Activated CD4-positive, CD25-positive, alpha-beta regulatory T cell treated with anti-CD3 and anti-CD28 coated beads, Interleukin-2, amount 50 U/mL, for 72 hours (primary cell): Measurements from ENCODE around the gene TAS2R14.

ENCODE experiments used
- DNase-seq: peaks from one replicate; pipeline ENCODE4 v3.0.0; 2021

Gene TAS2R14, protein sequence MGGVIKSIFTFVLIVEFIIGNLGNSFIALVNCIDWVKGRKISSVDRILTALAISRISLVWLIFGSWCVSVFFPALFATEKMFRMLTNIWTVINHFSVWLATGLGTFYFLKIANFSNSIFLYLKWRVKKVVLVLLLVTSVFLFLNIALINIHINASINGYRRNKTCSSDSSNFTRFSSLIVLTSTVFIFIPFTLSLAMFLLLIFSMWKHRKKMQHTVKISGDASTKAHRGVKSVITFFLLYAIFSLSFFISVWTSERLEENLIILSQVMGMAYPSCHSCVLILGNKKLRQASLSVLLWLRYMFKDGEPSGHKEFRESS

DNA sequence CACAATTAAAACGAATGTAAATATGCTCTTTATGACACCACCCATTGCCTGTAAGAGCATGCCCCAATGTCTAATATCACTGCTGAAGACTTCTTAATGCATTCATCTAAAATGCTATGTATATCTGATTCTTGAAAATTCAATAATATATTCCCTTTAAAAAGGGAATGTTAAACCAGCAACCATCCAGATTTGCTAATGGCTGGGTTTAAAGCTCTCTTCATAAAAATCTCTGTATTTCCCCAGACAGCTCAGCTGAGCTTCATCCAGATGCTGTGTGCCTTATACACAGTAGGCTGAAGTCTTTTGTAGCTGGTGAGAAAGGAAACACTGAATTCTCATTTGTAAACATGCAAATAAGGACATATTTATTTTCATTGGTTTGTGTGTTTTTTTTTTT lies at the start of gene TAS2R14:
Gene TAS2R14 (minus strand): TSS at position 101 of the 400 bp plus-strand sequence. CDS start 56 bp downstream, at position 45.
- no peak for DNase-seq

DNA sequence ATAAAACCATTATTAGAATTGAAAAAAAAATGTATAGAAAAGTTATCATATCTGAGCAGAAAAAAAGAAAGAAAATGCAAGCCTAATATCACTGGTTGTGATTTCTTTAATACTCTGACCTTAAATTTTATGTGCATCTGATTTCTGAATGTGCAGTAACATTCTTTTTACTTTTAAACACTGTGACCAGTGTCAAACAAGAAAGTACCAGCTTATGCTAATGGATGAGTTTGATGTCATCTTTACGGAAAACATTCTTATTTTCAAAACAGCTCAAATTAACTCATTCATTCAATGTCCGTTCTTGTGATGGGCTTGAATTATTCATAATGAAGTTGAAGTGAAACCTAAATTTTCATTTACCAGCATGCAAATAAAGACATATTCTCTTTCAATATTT lies 47.7 kb upstream of the TAS2R14 start, which contains the start of gene TAS2R50:
Gene TAS2R50 (minus strand): TSS at position 101 of the 400 bp plus-strand sequence. CDS start 52 bp downstream, at position 49.
- DNase-seq, result no peak

DNA sequence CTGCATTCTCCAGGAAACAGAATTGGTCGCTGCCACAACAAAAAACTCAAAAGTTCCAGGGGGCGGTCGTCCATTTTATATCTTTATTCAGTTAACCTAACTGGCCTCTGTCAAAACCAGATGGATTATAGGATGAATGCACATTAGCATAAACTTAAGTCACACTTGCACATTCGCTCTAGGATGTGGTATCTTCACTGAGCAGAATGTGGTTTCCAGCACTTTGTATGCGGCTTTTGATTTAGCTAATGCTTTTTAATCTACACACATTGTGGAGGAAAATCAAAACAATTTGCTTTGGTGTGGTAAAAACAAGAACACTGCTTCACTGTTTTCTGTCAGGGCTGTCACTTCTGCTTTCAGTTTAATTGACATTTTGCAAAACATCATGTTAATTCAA lies 43.2 kb upstream of the TAS2R14 start:
- no peak for DNase-seq

DNA sequence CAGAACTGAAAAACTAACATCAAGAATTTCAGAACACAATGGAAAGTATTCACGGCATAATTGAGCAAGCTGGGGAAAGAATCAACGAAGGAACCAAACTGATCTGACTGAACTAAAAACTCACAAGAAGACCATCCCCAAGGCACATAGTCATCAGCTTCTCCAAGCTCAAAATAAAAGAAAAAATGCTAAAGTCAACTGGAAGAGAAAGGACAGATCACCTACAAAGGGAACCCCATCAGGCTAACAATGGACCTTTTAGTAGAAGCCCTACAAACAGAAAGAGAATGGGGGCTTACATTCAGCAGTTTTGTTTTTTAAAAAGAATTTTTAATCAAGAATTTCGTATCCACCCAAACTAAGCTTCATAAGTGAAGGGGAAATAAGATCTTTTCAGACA lies 35.9 kb upstream of the TAS2R14 start:
- DNase-seq, result no peak

DNA sequence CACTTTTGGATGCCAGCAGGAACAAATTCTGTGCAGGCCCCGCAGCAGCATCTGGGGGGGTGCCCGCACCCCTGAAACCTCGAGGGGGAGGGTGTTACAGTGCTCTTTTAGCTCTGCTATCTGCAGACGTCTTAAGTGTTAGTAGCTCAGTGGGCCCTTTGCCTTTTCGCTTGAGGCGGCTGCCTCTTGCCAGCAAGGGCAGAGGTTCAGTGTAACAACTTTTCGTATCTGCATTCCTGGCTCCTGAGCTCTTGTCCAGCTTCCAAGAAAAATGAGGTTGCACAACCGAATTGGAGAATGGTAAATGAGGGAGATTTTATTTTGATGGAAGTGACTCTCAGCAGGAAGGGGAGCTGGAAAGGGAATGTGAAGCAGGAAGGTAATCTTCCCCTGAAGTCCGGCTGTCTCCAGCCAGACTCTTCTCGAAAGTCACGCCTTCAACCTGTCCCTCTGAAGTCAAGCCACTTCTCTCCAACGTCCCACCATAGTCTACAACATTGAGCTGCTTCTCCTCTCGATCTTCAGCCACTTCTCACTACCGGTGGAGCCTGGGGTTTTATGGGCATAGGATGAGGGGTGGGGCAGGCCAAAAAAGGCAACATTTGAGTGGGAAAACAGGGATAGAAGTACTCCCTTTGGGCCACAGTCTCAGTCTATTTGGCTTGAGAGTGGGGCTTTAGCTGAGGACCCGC lies 29.8 kb upstream of the TAS2R14 start:
- DNase-seq, result no peak

DNA sequence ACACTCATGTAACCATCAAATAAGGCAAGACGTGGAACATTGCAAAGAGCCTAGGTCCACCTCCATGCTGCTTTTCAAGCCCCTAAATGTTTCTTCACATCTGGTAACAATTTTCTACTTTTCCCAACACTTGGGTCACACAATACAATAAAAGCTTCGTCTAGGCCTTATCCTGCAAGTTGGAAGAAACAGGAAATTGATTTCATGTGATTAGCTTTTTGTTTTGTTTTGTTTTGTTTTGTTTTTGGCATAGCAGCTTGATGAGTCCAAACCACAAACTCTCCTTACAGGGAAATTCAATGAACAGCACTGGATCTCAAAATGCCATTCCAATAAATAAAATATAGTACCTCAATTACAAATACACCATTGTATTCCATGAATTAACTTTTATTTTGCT lies 28.3 kb upstream of the TAS2R14 start:
- DNase-seq, result no peak

DNA sequence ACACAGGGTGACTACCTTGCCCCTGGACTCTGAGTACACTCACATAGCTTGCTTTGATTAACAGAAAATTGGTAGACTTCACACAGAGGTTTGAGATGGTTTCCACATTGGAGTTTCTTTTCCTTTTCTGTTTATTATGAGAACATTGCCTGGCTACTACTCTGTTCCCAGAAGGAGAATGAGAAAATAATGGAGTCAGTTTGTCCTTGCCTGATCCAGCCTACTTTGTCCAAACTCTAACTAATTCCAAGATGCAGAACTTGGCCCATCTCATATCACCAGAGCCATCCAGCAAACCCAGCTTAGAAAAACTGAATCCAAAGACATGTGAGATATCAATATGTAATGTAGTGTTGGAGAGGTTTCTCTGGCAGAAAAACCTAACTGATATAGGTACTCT lies 27.3 kb upstream of the TAS2R14 start:
- DNase-seq, result no peak

DNA sequence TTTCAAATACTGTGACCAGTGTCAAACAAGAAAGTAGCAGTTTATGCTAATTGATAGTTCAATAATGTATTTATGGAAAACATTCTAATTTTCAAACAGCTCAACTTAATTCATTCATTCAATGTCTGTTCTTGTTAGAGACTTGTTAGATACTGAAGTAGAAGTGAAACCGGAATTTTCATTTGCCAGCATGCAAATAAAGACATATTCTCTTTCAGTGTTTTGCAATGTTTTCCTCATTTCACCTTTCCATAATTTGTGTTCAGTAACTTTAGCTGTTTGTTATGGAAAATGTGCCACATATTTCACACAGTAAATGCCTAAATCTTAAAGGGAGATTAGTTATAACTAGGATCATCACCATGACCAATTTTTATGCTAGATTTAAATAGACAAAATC lies 26.4 kb upstream of the TAS2R14 start:
- no peak for DNase-seq

DNA sequence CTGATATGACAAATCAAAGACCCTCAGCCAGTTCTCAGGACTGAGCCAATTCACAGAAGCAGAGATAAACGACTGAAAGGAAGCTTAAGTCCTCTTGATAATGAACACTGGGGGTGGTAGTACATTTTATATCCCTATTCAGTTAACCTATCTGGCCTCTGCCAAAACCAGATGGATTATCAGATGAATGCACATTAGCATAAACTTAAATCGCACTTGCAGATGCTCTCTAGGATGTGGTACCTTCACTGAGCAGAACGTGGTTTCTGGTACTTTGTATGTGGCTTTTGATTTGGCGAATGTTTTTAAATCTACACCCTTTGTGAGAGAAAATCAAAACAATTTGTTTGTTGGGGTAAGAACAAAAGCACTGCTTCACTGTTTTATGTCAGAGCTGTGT lies 21.1 kb upstream of the TAS2R14 start:
- DNase-seq, result no peak

DNA sequence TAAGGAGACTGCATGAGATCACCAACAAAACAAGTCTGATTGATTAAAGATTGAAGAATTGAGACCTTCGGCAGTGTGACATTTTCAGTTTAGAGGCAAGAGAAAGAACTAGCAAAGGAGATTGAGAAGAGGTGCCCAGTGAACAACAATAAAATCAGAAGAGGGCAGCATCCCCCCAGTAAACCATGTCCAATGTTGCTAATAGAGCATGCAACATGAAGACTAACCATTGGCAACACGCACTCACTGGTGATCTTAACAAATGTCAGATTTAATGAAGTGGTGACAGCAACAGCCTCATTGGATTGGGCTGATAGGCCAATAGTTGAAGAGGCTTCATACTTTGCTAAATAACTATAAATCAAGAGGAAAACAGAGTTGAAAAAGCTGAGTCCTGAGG lies 20.7 kb upstream of the TAS2R14 start:
- DNase-seq, result no peak

DNA sequence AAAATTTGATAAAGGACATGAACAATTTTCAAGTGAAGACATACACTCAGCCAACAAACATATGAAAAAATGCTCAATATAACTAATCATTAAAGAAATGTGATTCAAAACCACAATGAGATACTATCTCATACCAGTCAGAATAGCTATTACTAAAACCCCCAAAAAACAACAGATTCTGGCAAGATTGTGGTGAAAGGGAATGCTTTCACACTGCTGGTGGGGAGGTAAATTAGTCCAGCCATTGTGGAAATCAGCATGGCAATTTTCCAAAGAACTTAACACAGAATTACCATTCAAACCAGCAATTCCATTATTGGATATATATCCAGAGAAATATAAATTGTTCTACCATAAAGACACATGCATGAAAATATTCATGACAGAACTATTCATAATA lies 18.7 kb upstream of the TAS2R14 start:
- no peak for DNase-seq

DNA sequence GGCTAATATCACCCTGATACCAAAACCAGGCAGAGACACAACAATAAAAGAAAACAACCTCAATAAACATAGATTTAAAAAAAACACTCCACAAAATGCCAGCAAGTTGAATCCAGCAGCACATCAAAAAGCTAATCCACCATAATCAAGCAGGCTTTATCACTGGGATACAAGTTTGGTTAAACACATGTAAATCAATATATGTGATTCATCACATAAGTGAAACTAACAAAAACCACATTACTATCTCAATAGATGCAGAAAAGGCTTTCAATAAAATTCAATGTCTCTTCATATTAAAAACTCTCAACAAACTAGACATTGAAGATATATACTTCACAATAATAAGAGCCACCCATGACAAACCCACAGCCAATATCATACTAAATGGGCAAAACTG lies 17.0 kb upstream of the TAS2R14 start:
- DNase-seq, result no peak

DNA sequence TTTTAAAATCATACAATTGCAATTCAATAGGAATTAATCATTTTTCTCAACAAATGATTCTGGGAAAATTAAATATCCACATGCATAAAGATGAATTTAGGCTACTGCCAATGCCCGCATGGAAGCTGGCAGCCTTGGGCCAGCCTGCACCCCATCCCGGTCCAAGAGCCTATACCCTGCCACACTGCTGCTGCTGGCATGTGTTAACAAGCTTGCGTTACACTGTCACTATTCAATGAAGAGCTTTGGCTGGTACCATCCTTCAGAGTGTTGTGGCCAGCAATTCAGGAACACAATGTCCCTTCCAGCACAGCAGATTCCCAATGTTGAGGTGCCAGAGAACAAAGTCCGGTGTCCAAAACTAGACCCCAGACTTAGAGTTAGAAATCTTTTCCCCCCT lies 13.6 kb upstream of the TAS2R14 start:
- DNase-seq, result no peak

DNA sequence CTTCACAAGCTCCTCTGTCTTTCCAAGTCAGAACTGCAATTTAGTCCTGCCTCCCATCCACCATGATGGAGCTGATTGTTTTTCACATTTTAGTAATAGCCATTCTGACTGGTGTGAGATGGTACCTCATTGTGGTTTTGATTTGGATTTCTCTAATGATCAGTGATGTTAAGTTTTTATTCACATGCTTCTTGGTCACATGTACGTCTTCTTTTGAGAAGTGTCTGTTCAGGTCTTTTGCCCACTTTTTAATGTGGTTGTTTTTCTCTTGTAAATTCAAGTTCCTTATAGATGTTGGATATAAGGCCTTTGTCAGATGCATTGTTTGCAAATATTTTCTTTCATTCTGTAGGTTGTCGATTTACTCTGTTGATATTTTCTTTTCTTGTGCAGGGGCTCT lies 4.1 kb upstream of the TAS2R14 start:
- no peak for DNase-seq

DNA sequence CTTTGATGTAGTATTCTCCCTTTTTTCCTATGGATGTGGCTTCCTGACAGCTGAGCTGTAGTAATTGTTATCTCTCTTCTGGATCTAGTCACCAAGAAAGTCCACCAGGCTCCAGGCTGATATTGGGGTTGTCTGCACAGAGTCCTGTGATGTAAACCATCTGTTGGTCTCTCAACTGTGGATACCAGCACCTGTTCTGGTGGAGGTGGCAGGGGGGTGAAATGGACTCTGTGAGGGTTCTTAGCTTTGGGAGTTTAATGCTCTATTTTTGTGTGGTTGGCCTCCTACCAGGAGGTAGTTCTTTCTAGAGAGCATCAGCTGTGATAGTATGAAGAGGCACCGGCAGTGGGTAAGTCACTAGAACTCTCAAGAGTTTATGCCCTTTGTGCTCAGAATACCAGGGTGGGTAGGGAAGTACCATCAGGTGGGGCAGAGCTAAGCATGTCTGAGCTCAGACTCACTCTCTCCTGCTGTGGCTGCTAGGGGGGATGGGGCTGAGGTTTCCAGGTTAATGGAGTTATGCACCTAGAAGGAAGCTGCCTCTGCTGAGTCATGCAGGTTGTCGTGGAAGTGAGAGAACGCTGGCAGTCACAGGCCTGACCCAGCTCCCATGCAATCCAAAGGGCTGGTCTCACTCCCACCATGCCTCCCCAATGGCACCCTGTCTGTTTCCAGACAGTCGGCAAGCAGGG lies 3.0 kb upstream of the TAS2R14 start:
- no peak for DNase-seq

DNA sequence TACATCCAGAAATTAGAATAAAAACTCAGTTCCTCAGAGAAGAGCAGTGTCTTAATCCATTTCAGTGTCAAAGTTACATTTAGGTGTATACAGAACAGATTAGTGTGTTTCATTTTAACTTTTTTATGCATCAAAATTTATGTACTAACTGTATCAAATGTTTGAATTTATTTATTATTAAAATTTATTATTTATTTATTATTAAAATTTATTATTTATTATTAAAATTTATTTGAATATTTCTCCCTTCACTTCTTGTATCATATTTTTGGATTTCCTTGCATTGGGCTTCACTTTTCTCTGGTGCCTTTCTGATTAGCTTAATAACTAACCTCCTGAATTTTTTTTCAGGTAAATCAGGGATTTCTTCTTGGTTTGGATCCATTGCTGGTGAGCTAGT lies 2.3 kb upstream of the TAS2R14 start:
- DNase-seq, result no peak

DNA sequence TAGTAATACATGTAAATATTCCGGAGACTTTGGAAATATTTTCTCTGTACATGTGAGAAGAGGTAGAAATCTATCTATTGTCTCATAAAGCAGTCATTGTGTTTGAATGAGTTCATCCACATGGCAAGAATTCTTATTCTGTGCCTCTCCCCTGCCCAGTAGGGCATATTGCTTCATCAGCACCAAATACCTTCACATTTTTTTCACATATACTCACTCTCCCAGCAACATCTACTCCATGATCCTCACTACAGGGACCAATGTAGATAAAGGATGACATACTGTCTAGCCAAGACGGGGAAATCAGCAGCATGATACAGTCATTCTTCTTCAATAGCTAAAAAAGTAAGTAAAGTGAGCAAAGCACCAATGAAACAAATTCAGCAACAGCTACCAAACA lies 1.3 kb upstream of the TAS2R14 start:
- DNase-seq, result no peak

DNA sequence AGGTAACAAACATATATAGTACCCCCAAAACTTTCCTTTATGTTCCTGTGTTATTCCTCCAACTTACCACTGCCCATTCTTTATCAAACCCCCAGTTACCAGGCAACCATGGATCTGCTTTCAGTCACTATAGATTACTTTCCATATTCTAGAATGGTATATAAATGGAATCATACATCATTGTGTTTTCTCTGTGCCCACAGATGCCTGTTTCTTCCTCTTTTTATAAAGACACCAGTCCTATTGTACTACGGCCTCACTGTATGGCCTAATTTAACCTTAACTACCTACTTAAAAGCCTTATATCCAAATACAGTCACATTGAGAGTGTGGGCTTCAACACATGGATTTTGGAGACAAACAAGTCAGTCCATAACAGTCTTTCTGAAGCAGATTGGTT lies 2.6 kb downstream of the TAS2R14 start:
- DNase-seq, result no peak

DNA sequence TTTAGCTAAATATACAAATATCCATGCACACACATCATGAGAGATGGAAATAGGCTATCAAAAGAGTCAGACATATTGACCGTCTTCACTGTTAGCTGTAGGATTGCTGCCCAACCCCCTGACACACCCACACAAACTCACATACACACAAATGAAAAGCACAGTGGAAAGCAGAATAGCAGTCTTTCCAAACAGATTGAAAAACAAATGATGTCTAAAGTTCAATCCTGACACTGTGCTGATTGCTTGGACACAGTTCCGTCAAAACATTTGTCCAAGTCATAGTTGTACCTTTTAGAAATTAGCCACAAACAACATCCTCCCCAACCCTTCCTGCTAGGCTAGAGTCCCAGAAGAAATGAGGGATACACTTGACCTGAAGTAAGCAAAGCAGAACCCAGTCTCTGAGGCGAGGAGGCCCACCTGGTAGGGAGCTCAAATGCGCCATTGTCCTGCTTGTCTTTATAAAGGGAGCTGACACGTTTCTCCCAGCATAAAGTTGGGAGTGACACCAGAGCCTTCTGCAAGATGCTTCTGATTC lies 10.2 kb downstream of the TAS2R14 start, which contains the start of gene PRH2:
Gene PRH2 (plus strand): TSS at position 491 of the 541 bp plus-strand sequence. CDS start 38 bp downstream, at position 529.
- no peak for DNase-seq

DNA sequence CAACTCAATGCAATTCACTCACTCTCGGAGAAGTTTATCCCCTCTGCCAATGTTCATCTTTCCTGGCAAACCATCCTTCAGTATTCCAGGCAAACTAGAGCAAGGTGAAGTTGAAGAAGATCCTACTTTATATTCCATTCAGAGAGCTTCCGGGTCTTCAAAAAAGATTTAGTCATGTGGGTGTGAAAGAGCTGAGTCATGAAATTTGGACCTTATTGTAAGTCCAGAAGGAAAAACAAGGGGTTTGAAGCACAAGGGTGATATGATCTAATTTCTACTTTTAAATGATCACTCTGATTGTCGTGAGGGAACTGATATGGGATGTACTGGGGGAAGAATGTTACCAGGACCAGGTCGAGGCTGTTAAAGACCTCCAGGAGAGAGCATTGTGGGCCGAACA lies 12.8 kb downstream of the TAS2R14 start:
- DNase-seq, result no peak

DNA sequence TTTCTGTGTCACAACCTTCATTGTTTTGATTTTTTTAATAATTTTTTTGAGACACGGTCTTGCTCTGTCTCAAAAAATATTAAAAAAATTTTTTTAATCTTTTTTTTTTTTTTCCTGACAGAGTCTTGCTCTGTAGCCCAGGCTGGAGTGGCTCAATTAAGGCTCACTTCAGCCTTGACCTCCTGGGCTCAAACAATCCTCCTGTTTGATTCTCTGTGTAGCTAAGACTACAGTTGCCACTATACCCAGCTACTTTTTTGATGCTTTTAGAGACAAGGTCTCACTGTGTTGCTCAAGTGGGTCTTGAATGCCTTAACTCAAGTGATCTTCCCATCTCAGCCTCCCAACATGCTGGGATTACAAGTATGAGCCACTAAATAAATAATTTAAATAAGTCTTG lies 19.3 kb downstream of the TAS2R14 start:
- no peak for DNase-seq

DNA sequence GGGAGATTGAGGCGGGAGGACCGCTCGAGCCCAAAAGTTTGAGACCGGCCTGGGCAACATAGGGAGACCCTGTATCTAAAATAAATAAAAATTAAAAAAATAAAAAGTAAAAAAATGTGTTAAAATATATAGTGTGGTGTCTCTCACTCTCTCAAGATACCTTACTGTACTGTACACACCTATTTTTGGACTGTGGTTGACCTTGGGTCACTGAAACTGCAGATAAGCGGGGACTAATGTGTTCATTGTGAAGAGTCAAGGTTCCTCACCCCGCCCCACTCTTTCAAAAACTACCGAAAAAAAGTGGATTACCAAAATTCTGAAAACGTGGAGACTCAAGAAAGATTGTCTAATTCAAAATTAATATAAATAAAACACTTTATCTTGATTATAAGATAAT lies 28.7 kb downstream of the TAS2R14 start:
- no peak for DNase-seq

DNA sequence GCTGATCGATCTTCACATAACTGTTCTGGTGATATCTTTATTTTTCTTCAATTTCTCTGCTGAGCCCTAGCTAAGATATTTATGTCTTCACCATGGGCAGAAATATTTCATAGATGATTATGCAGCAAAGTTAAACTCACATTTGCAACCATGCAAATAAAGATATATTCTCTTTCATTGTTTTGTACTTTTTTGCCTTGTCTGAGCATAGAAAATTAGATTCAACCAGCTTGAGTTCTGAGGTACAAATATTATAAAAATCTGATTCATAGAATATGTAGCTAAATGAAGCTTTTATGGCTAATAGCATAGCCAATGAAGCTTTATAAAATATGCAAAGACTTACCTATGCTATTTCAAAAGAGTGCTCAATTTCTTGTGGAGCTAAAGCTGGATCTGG lies 29.6 kb downstream of the TAS2R14 start, which contains the start of gene TAS2R13:
Gene TAS2R13 (minus strand): TSS at position 101 of the 400 bp plus-strand sequence. CDS start 264 bp downstream, outside the sequence.
- no peak for DNase-seq
